HepG2 (cell line): ENCODE data around the gene DENND4A. TPM values are rescaled to one million over a fixed set of nuclear protein-coding genes. Genes with fewer than 3 reads are reported as not detected.
A peak's percentile ranks its signal among the peaks of the same experiment; 100 is the strongest.

ENCODE experiments used
- BRD4 ChIP-seq: sonication (generic); formaldehyde crosslinking; IDR thresholded peaks from 2 replicates; pipeline ENCODE4 v1.4.0; 2020; ENCODE audit warnings: missing genetic modification reagents
- GATA4 ChIP-seq: sonication (generic); IDR thresholded peaks from 2 replicates; pipeline ENCODE4 v1.6.1; 2016; ENCODE audit warnings: antibody characterized with exemption, low read depth, borderline replicate concordance
- KLF15 ChIP-seq: sonication (generic); formaldehyde crosslinking; IDR thresholded peaks from 2 replicates; pipeline ENCODE4 v1.8.1; 2023; ENCODE audit warnings: borderline replicate concordance, mild to moderate bottlenecking, inconsistent platforms, missing genetic modification reagents, mixed read lengths
- PHB2 ChIP-seq: fragments of 450-650 bp; IDR thresholded peaks from 2 replicates; pipeline ENCODE4 v1.6.1; 2018; ENCODE audit not compliant: partially characterized antibody
- PRPF4 ChIP-seq: fragments of 200-400 bp; formaldehyde crosslinking; IDR thresholded peaks from 2 replicates; pipeline ENCODE4 v1.6.1; 2016; ENCODE audit warnings: low read length, low read depth; ENCODE audit not compliant: poor library complexity, severe bottlenecking
- SAP130 ChIP-seq: IDR thresholded peaks from 2 replicates; pipeline ENCODE4 v1.6.1; 2016; ENCODE audit warnings: low read depth
- SMC3 ChIP-seq: IDR thresholded peaks from 2 replicates; pipeline ENCODE4 v1.6.1; 2011; ENCODE audit warnings: low read length, improper control_type of control experiment
- TEAD3 ChIP-seq: optimal IDR thresholded peaks from 2 replicates; pipeline ENCODE3; 2016; ENCODE audit warnings: borderline replicate concordance
- ZFP1 ChIP-seq: IDR thresholded peaks from 2 replicates; pipeline ENCODE4 v1.6.1; 2016
- ZFP90 ChIP-seq: sonication (generic); formaldehyde crosslinking; IDR thresholded peaks from 2 replicates; pipeline ENCODE4 v1.8.0; 2022; ENCODE audit warnings: missing genetic modification reagents, mild to moderate bottlenecking, inconsistent platforms, borderline replicate concordance
- ZNF224 ChIP-seq: sonication (generic); formaldehyde crosslinking; IDR thresholded peaks from 2 replicates; pipeline ENCODE4 v1.5.0; 2020; ENCODE audit warnings: mild to moderate bottlenecking, missing genetic modification reagents
- ZNF441 ChIP-seq: sonication (generic); formaldehyde crosslinking; IDR thresholded peaks from 2 replicates; pipeline ENCODE4 v1.7.0; 2021; ENCODE audit warnings: missing genetic modification reagents, borderline replicate concordance
- ZNF547 ChIP-seq: sonication (generic); formaldehyde crosslinking; IDR thresholded peaks from 2 replicates; pipeline ENCODE4 v1.5.1; 2020; ENCODE audit warnings: mild to moderate bottlenecking, missing genetic modification reagents
- ZNF678 ChIP-seq: sonication (generic); formaldehyde crosslinking; IDR thresholded peaks from 2 replicates; pipeline ENCODE4 v1.4.0; 2020; ENCODE audit warnings: mild to moderate bottlenecking, missing genetic modification reagents
- polyA plus RNA-seq, 8 experiments: library from polyadenylated mRNA; depleted of rRNA in 3 of 8; stranded (reverse) in 7 of 8; unstranded in 1 of 8; fragments of >200 nt; fragmentation: Illumina TruSeq in 4 of 8; extraction: Trizol in 4 of 8; gene quantifications; 2 replicates each; pipeline versions ENCODE4 v1.2.1 to v1.2.3, GENCODE V29; 2011 to 2016; ENCODE audit warnings: low read depth in 4 of 8, missing spikeins in 1 of 8, mixed read lengths in 1 of 8; ENCODE audit not compliant: insufficient read depth in 1 of 8
- total RNA-seq, 5 experiments: library from RNA; depleted of rRNA; stranded (reverse); fragments of >200 nt; fragmentation: Illumina TruSeq; extraction: Trizol; gene quantifications; 2 replicates each; pipeline ENCODE4 v1.2.3, GENCODE V29; 2016; ENCODE audit warnings: low read depth in 1 of 5
- TF ChIP-seq, protein P1 (sequence below): IDR thresholded peaks from 2 replicates; pipeline ENCODE4 v1.4.0; 2020; ENCODE audit warnings: mild to moderate bottlenecking, missing genetic modification reagents
- TF ChIP-seq, protein P2 (sequence below): sonication (generic); formaldehyde crosslinking; IDR thresholded peaks from 2 replicates; pipeline ENCODE4 v1.8.0; 2023; ENCODE audit warnings: mild to moderate bottlenecking, missing genetic modification reagents
- TF ChIP-seq, protein P3 (sequence below), 2 experiments: sonication (generic) in 1 of 2; formaldehyde crosslinking in 1 of 2; IDR thresholded peaks; 2 replicates each; pipeline versions ENCODE4 v1.4.0 to v1.6.1; 2016 to 2020; ENCODE audit warnings: borderline replicate concordance in 1 of 2, low read depth in 1 of 2, mild to moderate bottlenecking in 1 of 2, missing genetic modification reagents in 1 of 2
- TF ChIP-seq, protein P4 (sequence below): sonication (generic); formaldehyde crosslinking; IDR thresholded peaks from 2 replicates; pipeline ENCODE4 v1.5.0; 2020; ENCODE audit warnings: mild to moderate bottlenecking, missing genetic modification reagents, borderline replicate concordance

The DENND4A gene
- total and polyA plus RNA-seq, 2 of the 13 experiments (the other 11 are each of a cell fraction or from before 2014, with no cell fraction given) = 13.2 to 18.6 TPM

DNA sequence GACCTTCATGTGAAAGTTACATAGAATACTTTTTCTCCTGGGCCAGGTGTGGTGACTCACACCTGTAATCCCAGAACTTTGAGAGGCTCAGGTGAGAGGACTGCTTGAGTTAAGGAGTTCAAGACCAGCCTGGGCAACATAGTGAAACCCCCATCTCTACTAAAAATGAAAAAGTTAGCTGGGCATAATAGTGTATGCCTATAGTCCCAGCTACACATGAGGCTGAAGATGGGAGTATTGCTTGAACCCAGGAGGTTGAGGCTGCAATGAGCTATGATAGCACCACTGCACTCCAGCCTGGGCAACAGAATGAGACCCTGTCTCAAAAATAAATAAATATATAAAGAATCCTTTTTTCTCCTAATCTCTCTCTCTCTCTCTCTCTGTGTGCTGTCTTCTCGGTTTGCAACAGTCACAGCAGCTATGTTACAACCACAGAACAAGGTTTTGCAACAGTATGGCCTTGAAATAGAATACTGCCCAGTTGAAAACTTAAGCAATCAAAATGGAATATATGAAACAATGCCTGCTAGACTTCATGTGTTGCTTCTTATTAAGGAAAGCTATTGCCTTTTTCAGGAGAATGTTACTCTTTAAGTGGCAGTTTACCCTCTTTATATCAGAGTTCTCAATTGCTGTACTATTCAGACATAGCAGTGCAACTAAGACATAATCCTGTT is 12.3 kb upstream of the DENND4A start (continued):
- TF ChIP-seq TEAD3 (CRISPR knock-in tag) (peak; percentile 53), ZNF678 (CRISPR knock-in tag) (no peak), ZFP1 (peak; percentile 48; the same call in 1 of the 2 replicates), KLF15 (CRISPR knock-in tag) (no peak), PRPF4 (no peak), SMC3 (peak; percentile 44; the same call in 1 of the 2 replicates), SAP130 (peak; percentile 30; the same call in 1 of the 2 replicates), ZNF547 (CRISPR knock-in tag) (no peak), BRD4 (CRISPR knock-in tag) (no peak), ZNF441 (CRISPR knock-in tag) (no peak), PHB2 (no peak), ZFP90 (CRISPR knock-in tag) (no peak), ZNF224 (no peak), GATA4 (no peak)
- TF ChIP-seq, protein P1, sequence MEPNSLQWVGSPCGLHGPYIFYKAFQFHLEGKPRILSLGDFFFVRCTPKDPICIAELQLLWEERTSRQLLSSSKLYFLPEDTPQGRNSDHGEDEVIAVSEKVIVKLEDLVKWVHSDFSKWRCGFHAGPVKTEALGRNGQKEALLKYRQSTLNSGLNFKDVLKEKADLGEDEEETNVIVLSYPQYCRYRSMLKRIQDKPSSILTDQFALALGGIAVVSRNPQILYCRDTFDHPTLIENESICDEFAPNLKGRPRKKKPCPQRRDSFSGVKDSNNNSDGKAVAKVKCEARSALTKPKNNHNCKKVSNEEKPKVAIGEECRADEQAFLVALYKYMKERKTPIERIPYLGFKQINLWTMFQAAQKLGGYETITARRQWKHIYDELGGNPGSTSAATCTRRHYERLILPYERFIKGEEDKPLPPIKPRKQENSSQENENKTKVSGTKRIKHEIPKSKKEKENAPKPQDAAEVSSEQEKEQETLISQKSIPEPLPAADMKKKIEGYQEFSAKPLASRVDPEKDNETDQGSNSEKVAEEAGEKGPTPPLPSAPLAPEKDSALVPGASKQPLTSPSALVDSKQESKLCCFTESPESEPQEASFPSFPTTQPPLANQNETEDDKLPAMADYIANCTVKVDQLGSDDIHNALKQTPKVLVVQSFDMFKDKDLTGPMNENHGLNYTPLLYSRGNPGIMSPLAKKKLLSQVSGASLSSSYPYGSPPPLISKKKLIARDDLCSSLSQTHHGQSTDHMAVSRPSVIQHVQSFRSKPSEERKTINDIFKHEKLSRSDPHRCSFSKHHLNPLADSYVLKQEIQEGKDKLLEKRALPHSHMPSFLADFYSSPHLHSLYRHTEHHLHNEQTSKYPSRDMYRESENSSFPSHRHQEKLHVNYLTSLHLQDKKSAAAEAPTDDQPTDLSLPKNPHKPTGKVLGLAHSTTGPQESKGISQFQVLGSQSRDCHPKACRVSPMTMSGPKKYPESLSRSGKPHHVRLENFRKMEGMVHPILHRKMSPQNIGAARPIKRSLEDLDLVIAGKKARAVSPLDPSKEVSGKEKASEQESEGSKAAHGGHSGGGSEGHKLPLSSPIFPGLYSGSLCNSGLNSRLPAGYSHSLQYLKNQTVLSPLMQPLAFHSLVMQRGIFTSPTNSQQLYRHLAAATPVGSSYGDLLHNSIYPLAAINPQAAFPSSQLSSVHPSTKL (CRISPR knock-in tag) = peak; percentile 99
- TF ChIP-seq, protein P2, sequence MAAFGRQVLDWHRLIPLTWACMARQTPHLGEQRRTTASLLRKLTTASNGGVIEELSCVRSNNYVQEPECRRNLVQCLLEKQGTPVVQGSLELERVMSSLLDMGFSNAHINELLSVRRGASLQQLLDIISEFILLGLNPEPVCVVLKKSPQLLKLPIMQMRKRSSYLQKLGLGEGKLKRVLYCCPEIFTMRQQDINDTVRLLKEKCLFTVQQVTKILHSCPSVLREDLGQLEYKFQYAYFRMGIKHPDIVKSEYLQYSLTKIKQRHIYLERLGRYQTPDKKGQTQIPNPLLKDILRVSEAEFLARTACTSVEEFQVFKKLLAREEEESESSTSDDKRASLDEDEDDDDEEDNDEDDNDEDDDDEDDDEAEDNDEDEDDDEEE (CRISPR knock-in tag) = no peak
- TF ChIP-seq, protein P3, sequence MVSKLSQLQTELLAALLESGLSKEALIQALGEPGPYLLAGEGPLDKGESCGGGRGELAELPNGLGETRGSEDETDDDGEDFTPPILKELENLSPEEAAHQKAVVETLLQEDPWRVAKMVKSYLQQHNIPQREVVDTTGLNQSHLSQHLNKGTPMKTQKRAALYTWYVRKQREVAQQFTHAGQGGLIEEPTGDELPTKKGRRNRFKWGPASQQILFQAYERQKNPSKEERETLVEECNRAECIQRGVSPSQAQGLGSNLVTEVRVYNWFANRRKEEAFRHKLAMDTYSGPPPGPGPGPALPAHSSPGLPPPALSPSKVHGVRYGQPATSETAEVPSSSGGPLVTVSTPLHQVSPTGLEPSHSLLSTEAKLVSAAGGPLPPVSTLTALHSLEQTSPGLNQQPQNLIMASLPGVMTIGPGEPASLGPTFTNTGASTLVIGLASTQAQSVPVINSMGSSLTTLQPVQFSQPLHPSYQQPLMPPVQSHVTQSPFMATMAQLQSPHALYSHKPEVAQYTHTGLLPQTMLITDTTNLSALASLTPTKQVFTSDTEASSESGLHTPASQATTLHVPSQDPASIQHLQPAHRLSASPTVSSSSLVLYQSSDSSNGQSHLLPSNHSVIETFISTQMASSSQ (IDR thresholded peaks at IDR 0.05; ENCODE audit: low read depth) = no peak
- TF ChIP-seq, protein P3 (CRISPR knock-in tag; IDR thresholded peaks at IDR 0.05; ENCODE audit: borderline replicate concordance) = peak; percentile 17; the same call in 1 of the 2 replicates
- TF ChIP-seq, protein P4, sequence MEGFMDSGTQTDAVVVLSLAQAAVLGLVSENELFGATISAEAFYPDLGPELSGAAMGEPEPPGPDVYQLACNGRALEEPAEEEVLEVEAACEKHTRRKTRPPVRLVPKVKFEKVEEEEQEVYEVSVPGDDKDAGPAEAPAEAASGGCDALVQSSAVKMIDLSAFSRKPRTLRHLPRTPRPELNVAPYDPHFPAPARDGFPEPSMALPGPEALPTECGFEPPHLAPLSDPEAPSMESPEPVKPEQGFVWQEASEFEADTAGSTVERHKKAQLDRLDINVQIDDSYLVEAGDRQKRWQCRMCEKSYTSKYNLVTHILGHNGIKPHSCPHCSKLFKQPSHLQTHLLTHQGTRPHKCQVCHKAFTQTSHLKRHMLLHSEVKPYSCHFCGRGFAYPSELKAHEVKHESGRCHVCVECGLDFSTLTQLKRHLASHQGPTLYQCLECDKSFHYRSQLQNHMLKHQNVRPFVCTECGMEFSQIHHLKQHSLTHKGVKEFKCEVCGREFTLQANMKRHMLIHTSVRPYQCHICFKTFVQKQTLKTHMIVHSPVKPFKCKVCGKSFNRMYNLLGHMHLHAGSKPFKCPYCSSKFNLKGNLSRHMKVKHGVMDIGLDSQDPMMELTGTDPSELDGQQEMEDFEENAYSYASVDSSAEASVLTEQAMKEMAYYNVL = peak; percentile 22; the same call in 1 of the 2 replicates
